ENCODE measurements around the gene ENTREP3.
"Not testable (repeated sequence)": the region's sequence is repeated elsewhere in the genome, so short reads cannot be mapped to it uniquely, and the experiment has no call there.

DNA sequence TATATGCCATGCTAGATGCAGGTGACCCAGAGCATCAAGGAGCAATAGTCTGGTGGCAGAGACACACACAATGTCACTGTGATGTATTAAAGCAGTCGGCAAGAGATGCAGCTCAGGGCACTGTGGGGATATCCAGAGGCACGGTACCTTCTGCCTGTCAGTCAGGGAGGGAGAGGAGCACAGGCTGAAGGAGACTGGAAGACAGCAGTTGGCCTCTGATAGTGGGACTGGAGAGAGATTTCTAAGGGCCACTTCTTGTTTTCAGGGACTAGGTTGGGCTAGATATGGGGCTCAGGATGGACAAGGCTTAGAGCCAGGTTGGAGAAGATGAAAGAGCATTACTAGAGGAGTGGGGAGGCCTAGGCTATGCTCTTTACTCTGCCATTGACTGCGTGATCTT lies 24.0 kb downstream of the ENTREP3 start:
- TF ChIP-seq, protein P1, sequence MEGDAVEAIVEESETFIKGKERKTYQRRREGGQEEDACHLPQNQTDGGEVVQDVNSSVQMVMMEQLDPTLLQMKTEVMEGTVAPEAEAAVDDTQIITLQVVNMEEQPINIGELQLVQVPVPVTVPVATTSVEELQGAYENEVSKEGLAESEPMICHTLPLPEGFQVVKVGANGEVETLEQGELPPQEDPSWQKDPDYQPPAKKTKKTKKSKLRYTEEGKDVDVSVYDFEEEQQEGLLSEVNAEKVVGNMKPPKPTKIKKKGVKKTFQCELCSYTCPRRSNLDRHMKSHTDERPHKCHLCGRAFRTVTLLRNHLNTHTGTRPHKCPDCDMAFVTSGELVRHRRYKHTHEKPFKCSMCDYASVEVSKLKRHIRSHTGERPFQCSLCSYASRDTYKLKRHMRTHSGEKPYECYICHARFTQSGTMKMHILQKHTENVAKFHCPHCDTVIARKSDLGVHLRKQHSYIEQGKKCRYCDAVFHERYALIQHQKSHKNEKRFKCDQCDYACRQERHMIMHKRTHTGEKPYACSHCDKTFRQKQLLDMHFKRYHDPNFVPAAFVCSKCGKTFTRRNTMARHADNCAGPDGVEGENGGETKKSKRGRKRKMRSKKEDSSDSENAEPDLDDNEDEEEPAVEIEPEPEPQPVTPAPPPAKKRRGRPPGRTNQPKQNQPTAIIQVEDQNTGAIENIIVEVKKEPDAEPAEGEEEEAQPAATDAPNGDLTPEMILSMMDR (IDR thresholded peaks at IDR 0.05): not testable (repeated sequence)
- TF ChIP-seq POLR2A (IDR thresholded peaks at IDR 0.05): not testable (repeated sequence)
